ENCODE data around the gene ZNF560.

The ZNF560 gene

DNA sequence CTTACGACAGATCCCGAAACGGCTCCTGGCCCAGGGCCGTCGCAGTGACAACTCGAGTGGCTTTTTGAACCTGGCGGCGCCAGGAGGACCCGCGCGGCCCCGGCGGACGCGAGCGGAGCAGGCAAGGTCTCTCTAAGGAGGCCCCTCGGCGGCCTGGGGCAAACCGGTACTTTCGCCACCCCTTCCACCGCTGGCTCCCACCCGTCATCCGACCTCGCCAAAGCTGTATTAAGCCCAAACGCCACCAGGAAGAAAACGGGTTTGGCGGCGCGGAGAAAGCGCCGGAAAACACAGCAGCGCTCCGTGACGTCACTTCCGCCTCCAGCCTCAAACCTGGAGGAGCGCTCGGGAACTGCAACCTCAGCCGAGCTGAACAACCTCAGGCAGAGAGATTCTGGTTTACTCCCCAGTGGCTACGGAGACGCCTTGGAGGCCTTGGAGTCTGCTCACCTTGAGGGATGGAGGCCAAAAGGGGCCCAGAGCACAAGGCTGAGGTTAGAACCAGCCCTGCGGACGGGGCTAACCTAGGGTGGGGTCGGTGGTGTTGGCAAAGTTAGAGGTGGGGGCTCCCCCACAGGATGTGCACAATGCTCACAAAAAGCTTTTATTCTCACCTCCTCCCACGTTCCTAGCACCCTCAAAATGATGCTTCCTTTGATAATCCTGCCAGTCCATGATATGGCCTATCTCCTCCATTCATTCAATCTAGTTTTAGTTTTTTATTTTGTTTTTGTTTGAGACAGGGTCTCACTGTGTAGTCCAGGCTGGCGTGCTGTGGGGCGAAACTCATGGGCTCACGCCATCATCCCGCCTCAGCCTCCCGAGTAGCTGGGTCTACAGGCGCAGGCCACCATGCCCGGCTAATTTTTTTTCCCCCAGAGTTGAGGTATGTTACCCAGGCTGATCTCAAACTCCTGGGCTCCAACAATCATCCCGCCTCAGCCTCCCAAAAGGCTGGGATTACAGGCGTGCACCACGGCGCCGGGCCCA, 62.8 kb downstream of the ZNF560 start, which contains the start of gene ZNF266:
TSS of gene ZNF266 (minus strand) at position 295 of the 990 bp plus-strand sequence. CDS start 15,484 bp downstream, outside the sequence.
- peak; percentile 78 for DNase-seq (ENCODE audit: low spot score)

- no peak for DNase-seq (ENCODE audit: low spot score)
These were observed 66.9 kb downstream of the ZNF560 start for GRCh38 chr19:9431475-9431874.

DNA sequence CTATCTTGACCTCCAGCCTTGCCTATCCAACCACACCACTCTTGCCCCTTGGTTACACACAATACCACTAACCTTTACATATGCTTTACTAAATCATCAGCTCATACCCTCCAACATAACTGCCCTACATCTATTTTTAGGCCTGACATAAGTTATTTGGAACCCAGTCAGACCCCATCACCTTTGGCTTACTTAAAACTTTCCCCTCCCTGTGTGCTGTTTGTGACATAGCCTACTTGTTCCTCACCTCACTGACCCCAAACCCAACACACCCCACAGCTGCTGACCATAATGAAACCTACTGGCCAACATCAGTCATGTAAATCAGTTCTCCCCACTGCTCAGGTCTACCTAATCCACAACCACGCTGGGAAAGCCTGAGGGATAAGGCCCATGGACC, 68.0 kb downstream of the ZNF560 start:
- DNase-seq (ENCODE audit: low spot score): no peak

GRCh38 chr19:9427941-9428340, 70.5 kb downstream of the ZNF560 start:
- DNase-seq (ENCODE audit: low spot score): no peak

Data from pons (tissue), 1 donor.